Liver (tissue), 3 donors: Measurements from ENCODE around the gene BARHL1.

Experiments used
- EGR1 ChIP-seq, 2 donors: IDR thresholded peaks; 2 replicates each; pipeline ENCODE4 v1.6.1; 2016 to 2018; ENCODE audit warnings: antibody characterized with exemption in 2 of 2, low read depth in 2 of 2
- FOXA2 ChIP-seq: IDR thresholded peaks from 2 replicates; pipeline ENCODE4 v1.6.1; 2016; ENCODE audit warnings: antibody characterized with exemption
- GABPA ChIP-seq, 2 donors: IDR thresholded peaks in 1 of 2; conservative IDR thresholded peaks in 1 of 2; 2 replicates each; pipeline ENCODE4 v1.6.1; 2016; ENCODE audit warnings: antibody characterized with exemption in 2 of 2, mild to moderate bottlenecking in 1 of 2, moderate library complexity in 1 of 2
- HNF4G ChIP-seq: IDR thresholded peaks from 2 replicates; pipeline ENCODE4 v1.6.1; 2016; ENCODE audit warnings: antibody characterized with exemption
- JUND ChIP-seq, 2 donors: IDR thresholded peaks; 2 replicates each; pipeline ENCODE4 v1.6.1; 2016; ENCODE audit warnings: antibody characterized with exemption in 2 of 2
- RAD21 ChIP-seq, 2 donors: IDR thresholded peaks; 2 replicates each; pipeline ENCODE4 v1.6.1; 2016; ENCODE audit warnings: antibody characterized with exemption in 2 of 2, mild to moderate bottlenecking in 2 of 2
- RXRA ChIP-seq, 2 donors: IDR thresholded peaks; 2 replicates each; pipeline ENCODE4 v1.6.1; 2017 to 2018; ENCODE audit warnings: antibody characterized with exemption in 2 of 2, mild to moderate bottlenecking in 1 of 2
- SP1 ChIP-seq: IDR thresholded peaks from 2 replicates; pipeline ENCODE4 v1.6.1; 2018; ENCODE audit warnings: antibody characterized with exemption, mild to moderate bottlenecking
- TAF1 ChIP-seq: conservative IDR thresholded peaks from 2 replicates; pipeline ENCODE4 v1.6.1; 2016; ENCODE audit warnings: antibody characterized with exemption, mild to moderate bottlenecking
- YY1 ChIP-seq: IDR thresholded peaks from 2 replicates; pipeline ENCODE4 v1.6.1; 2016; ENCODE audit warnings: antibody characterized with exemption, mild to moderate bottlenecking
- TF ChIP-seq, protein P1 (sequence below): IDR thresholded peaks from 2 replicates; pipeline ENCODE4 v1.6.1; 2016; ENCODE audit warnings: antibody characterized with exemption
- TF ChIP-seq, protein P2 (sequence below): fragments of 150-350 bp; IDR thresholded peaks from 2 replicates; pipeline ENCODE4 v1.5.1; 2017; ENCODE audit warnings: improper control_type of control experiment, low read depth, low read length; ENCODE audit not compliant: missing input control
- TF ChIP-seq, protein P3 (sequence below): IDR thresholded peaks from 2 replicates; pipeline ENCODE4 v1.6.1; 2016; ENCODE audit warnings: antibody characterized with exemption, mild to moderate bottlenecking
- TF ChIP-seq, protein P4 (sequence below): IDR thresholded peaks from 2 replicates; pipeline ENCODE4 v1.6.1; 2016; ENCODE audit warnings: antibody characterized with exemption
- donor health status: healthy.
- donor health status: healthy.

DNA sequence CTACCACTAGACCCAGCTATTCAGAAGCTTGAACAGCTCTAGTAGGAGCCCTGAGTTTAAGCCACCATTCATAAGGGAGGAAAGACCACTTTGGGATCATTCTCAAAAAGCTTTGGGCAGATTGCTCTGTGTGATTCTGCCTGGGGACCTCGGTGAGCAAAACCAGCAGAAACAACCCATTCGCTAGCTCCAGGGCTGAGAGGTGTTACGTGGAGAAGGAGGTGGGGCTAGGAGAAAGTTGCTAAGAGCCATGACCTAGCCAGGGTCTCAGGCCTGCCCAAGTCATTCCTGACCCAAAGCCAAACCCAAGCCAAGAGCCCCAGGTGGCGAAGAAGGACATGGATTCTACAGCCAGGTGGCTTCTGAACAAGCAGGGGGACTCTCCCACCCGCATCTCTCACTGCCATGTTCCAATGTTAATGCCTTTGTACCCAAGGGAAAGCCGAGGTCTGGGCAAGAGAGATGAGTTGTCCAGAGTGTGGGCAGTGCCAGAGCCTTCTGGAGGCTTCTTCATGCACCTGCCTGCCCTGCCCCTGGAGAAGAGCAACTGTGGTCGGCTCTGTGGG is 4.0 kb upstream of the BARHL1 start:
- TF ChIP-seq, protein P1, sequence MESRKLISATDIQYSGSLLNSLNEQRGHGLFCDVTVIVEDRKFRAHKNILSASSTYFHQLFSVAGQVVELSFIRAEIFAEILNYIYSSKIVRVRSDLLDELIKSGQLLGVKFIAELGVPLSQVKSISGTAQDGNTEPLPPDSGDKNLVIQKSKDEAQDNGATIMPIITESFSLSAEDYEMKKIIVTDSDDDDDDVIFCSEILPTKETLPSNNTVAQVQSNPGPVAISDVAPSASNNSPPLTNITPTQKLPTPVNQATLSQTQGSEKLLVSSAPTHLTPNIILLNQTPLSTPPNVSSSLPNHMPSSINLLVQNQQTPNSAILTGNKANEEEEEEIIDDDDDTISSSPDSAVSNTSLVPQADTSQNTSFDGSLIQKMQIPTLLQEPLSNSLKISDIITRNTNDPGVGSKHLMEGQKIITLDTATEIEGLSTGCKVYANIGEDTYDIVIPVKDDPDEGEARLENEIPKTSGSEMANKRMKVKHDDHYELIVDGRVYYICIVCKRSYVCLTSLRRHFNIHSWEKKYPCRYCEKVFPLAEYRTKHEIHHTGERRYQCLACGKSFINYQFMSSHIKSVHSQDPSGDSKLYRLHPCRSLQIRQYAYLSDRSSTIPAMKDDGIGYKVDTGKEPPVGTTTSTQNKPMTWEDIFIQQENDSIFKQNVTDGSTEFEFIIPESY: no peak
- TF ChIP-seq FOXA2 (no peak), TAF1 (no peak), RXRA (IDR thresholded peaks at IDR 0.05) (no peak), GABPA (IDR thresholded peaks at IDR 0.05 in 1 of 2, conservative IDR thresholded peaks at IDR 0.05 in 1 of 2) (no peak), RAD21 (IDR thresholded peaks at IDR 0.05) (no peak), HNF4G (no peak), YY1 (no peak), SP1 (no peak), JUND (IDR thresholded peaks at IDR 0.05) (no peak), EGR1 (IDR thresholded peaks at IDR 0.05; ENCODE audit: low read depth in 2 of 2) (no peak)
- TF ChIP-seq, protein P2, sequence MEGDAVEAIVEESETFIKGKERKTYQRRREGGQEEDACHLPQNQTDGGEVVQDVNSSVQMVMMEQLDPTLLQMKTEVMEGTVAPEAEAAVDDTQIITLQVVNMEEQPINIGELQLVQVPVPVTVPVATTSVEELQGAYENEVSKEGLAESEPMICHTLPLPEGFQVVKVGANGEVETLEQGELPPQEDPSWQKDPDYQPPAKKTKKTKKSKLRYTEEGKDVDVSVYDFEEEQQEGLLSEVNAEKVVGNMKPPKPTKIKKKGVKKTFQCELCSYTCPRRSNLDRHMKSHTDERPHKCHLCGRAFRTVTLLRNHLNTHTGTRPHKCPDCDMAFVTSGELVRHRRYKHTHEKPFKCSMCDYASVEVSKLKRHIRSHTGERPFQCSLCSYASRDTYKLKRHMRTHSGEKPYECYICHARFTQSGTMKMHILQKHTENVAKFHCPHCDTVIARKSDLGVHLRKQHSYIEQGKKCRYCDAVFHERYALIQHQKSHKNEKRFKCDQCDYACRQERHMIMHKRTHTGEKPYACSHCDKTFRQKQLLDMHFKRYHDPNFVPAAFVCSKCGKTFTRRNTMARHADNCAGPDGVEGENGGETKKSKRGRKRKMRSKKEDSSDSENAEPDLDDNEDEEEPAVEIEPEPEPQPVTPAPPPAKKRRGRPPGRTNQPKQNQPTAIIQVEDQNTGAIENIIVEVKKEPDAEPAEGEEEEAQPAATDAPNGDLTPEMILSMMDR: no peak
- TF ChIP-seq, protein P3, sequence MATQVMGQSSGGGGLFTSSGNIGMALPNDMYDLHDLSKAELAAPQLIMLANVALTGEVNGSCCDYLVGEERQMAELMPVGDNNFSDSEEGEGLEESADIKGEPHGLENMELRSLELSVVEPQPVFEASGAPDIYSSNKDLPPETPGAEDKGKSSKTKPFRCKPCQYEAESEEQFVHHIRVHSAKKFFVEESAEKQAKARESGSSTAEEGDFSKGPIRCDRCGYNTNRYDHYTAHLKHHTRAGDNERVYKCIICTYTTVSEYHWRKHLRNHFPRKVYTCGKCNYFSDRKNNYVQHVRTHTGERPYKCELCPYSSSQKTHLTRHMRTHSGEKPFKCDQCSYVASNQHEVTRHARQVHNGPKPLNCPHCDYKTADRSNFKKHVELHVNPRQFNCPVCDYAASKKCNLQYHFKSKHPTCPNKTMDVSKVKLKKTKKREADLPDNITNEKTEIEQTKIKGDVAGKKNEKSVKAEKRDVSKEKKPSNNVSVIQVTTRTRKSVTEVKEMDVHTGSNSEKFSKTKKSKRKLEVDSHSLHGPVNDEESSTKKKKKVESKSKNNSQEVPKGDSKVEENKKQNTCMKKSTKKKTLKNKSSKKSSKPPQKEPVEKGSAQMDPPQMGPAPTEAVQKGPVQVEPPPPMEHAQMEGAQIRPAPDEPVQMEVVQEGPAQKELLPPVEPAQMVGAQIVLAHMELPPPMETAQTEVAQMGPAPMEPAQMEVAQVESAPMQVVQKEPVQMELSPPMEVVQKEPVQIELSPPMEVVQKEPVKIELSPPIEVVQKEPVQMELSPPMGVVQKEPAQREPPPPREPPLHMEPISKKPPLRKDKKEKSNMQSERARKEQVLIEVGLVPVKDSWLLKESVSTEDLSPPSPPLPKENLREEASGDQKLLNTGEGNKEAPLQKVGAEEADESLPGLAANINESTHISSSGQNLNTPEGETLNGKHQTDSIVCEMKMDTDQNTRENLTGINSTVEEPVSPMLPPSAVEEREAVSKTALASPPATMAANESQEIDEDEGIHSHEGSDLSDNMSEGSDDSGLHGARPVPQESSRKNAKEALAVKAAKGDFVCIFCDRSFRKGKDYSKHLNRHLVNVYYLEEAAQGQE: no peak
- TF ChIP-seq, protein P4, sequence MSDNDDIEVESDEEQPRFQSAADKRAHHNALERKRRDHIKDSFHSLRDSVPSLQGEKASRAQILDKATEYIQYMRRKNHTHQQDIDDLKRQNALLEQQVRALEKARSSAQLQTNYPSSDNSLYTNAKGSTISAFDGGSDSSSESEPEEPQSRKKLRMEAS: no peak
